ENCODE data around the gene CREBL2. TPM values are rescaled to one million over a fixed set of nuclear protein-coding genes. Genes with fewer than 3 reads are reported as not detected.

CREBL2 gene
- total RNA-seq, 1 experiment from 2014 or later = 17.3 TPM

GRCh38 chr12:12611512-12612306 lies at the start of gene CREBL2 (continued):
- peak; percentile 88 for TF ChIP-seq TEAD1 (CRISPR knock-in tag; IDR thresholded peaks at IDR 0.05)
- peak; percentile 85; the same call in 1 of the 2 replicates for TF ChIP-seq ARID4B (CRISPR knock-in tag; IDR thresholded peaks at IDR 0.05; ENCODE audit: borderline replicate concordance)
- peak; percentile 68 for TF ChIP-seq USF1 (CRISPR knock-in tag; IDR thresholded peaks at IDR 0.05)
- no peak for TF ChIP-seq E2F4 (CRISPR knock-in tag; IDR thresholded peaks at IDR 0.05; ENCODE audit: borderline replicate concordance, low read depth)
- no peak for TF ChIP-seq ZNF219 (CRISPR knock-in tag; IDR thresholded peaks at IDR 0.05; ENCODE audit: borderline replicate concordance)

GRCh38 chr12:12562016-12562483 lies 49.6 kb upstream of the CREBL2 start:
- ATAC-seq = no peak
- H3K27ac Mint-ChIP-seq = peak overlapping the region; percentile 90
- H3K4me3 Mint-ChIP-seq = peak overlapping the region; percentile 75
- no peaks in the 10 kb centered on the region for H3K27me3 Mint-ChIP-seq (ENCODE audit: low read depth)
- peaks cover 17% of the 10 kb centered on the region for H3K9me3 Mint-ChIP-seq
- H3K4me1 Mint-ChIP-seq = peaks cover 40% of the 10 kb centered on the region
- no peak for TF ChIP-seq JUN (CRISPR knock-in tag; IDR thresholded peaks at IDR 0.05)
- no peak for TF ChIP-seq NFATC4 (CRISPR knock-in tag; IDR thresholded peaks at IDR 0.05)
- TF ChIP-seq KAT7 (CRISPR knock-in tag; IDR thresholded peaks at IDR 0.05; ENCODE audit: borderline replicate concordance) = peak; percentile 8; the same call in 1 of the 2 replicates
- peaks cover 15% of the 10 kb centered on the region for H3K36me3 Mint-ChIP-seq
- CTCF ChIA-PET = interaction anchor here (0.6 to 1.4 kb wide), 3 partner anchors 35 to 178 kb away, joined by 3 to 6 read pairs (median 4); no protein-coding TSS in a partner anchor
- DNase-seq (ENCODE audit: low spot score) = peak; percentile 34
- POLR2A ChIA-PET = interaction anchor here (1.0 kb wide), 1 partner anchor 226 kb away, joined by 3 read pairs; no protein-coding TSS in a partner anchor

GRCh38 chr12:12562585-12563261 lies 49.0 kb upstream of the CREBL2 start, which contains the start of gene DUSP16:
TSS of gene DUSP16 (minus strand) at chr12:12562863. CDS start at chr12:12521098, 41,765 bp downstream.
- H3K27me3 Mint-ChIP-seq (ENCODE audit: low read depth) = no peaks in the 10 kb centered on the region
- TF ChIP-seq GABPB1 (CRISPR knock-in tag; IDR thresholded peaks at IDR 0.05) (no peak), E2F5 (CRISPR knock-in tag; IDR thresholded peaks at IDR 0.05) (0 out of 2 replicates have a peak, but pooled peaks have one; percentile 56), ZNF263 (CRISPR knock-in tag; IDR thresholded peaks at IDR 0.05; ENCODE audit: low read depth) (peak; percentile 96), ZNF219 (CRISPR knock-in tag; IDR thresholded peaks at IDR 0.05; ENCODE audit: borderline replicate concordance) (no peak), SP1 (CRISPR knock-in tag; conservative IDR thresholded peaks at IDR 0.05) (peak; percentile 48; the same call in 1 of the 2 replicates), FOXK1 (CRISPR knock-in tag; IDR thresholded peaks at IDR 0.05) (0 out of 2 replicates have a peak, but pooled peaks have one; percentile 39), KAT7 (CRISPR knock-in tag; IDR thresholded peaks at IDR 0.05; ENCODE audit: borderline replicate concordance) (no peak), JAZF1 (CRISPR knock-in tag; IDR thresholded peaks at IDR 0.05) (no peak), ERG (CRISPR knock-in tag; IDR thresholded peaks at IDR 0.05) (no peak)
- peaks cover 15% of the 10 kb centered on the region for H3K36me3 Mint-ChIP-seq
- peaks cover 36% of the 10 kb centered on the region for H3K4me1 Mint-ChIP-seq
- CTCF ChIA-PET = interaction anchor here (0.6 to 2.0 kb wide), 8 partner anchors 35 to 179 kb away, joined by 3 to 11 read pairs (median 4); no protein-coding TSS in a partner anchor
- H3K9me3 Mint-ChIP-seq = peaks cover 19% of the 10 kb centered on the region
- peak within 1 kb of the TSS; percentile 94 for H3K27ac Mint-ChIP-seq
- ATAC-seq = peak; percentile 89
- H3K4me3 Mint-ChIP-seq = peak within 1 kb of the TSS; percentile 79
- POLR2A ChIA-PET = interaction anchor here (0.5 to 1.0 kb wide), 3 partner anchors 163 to 304 kb away, joined by 3 to 6 read pairs (median 4); no protein-coding TSS in a partner anchor
- DNase-seq (ENCODE audit: low spot score) = peak; percentile 94
